ENCODE results near the gene TEAD3.

TEAD3 gene

DNA sequence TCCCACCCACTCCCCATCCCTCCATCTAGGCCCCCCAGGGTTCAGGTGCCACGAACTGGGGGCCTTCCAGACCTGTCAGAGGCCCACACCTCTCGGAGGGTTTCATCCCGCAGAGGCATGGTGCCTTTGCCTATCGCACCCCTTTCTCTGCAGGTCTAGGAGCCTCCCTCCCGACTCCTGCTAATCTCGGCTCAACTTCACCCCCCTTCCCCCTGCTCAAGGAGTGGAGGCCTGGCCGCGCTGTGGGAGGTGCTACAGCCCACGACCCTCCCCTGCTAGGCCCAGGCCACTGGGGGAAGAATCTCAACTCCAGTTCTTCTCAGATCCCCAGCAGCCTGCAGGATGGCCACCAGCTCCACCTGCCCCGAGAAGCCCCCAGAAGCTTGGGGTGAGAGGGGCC, 15.9 kb upstream of the TEAD3 start, which contains the start of gene TULP1:
TULP1 (minus strand) TSS at position 157 of the 400 bp plus-strand sequence; CDS start at position 119, 38 bp downstream.
- DNase-seq (ENCODE audit: low spot score), result no peak

DNA sequence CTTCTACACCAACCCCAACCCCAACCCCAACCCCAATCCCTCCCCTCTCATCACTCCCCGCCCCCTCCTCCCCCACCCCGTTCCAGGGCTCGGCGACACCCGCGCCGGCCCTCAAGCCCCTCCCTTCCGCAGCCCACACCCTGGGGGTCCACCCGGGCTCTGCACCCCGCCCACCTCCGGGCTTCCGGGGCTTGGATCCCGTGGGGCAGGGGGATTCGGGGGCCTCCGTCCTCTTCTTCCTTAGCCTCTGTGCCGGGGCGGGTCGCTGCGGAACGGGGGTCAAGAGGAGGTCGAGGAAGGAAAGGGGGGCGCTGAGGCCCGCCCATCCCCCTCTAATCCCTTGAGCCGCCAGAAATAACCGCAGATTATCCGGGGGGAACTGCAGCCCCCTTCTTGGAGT, 15.1 kb upstream of the TEAD3 start:
- no peak for DNase-seq (ENCODE audit: low spot score)

DNA sequence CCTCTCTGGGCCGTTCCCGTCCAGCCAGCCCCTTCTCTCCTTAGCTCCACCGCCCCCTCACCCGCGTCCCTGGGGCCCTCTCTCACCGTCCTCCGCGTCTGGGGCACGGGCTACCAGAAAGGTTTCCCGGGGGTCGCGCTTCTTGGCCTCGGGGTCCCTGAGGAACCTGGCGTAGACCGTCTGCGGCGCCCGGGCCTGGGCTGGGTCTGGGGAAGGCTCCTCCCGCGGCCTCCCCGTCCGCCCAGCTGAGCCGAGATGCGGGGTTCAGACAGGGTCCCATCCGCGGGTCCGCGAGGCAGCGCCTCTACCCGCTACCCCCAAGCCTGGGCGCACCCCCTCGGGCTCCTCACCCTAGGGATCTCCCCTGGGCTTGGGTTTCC, 14.7 kb upstream of the TEAD3 start:
- DNase-seq (ENCODE audit: low spot score), result no peak

DNA sequence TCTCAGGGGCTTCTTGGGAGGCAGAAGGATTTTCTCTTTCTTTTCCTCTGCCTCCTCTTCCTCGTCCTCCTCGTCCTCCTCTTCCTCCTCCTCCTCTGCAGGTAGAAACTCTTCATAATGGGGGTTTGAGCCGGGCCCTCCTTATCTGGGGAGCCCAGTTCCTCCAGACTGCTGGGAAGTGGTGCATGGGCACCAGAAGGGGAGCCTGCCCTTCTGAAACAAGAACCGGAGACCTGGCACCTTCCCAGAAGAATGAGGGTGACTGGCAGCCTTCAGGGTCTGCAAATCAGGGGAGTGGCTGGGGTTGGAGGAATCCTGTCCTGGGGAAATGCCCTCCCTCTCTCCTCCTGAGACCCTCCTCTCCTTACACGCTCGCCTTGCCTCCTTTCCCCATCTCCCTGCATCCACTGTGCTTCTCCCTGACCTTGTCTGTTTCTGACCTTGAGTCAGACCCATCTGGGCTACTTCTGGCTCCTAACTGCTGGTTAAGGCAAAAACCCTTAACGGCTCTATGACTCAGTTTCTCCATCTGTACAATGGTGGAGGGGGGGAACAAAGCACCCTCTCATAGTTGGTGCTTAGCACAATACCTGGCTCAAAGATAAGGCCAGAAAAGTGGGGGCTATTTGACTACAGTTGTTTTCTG, 14.2 kb upstream of the TEAD3 start:
- DNase-seq (ENCODE audit: low spot score), result no peak

DNA sequence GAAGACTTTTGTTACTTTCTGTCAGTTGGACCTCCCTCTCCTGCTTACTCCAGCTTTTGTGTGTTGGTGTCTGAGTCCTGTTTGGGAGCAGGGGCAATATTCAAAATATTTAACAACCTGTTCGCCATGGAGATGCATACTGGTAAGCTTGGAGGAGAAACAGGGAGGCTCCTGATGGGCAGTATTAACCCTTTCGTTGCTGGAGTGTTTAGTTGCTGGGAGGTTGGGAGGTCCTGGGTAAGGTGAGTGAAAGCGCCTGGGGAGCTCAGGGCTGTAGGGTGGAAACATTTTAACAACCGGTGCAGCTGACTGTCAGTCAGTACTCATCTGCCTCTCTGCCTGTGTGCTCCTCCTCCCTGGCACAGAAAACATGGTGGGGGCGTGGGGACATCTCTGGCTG, 11.7 kb upstream of the TEAD3 start:
- no peak for DNase-seq (ENCODE audit: low spot score)

DNA sequence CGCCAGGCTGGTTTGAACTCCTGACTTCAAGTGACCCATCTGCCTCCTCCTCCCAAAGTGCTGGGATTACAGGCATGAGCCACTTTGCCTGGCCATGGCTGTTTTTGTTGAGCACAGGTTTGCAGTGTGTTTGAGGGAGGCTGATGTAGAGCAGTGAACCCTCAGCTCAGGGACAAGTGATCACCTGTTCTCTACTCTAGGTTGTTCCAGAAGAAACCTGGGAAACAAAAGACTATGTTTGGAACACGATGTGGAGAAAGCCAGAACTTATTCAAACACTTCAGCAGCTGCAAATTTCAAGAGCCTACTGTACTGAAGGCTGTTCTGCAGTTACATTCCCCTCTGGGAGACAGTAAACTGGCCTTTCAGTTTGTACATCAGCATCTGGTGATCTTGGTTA, 11.1 kb upstream of the TEAD3 start:
- no peak for DNase-seq (ENCODE audit: low spot score)

DNA sequence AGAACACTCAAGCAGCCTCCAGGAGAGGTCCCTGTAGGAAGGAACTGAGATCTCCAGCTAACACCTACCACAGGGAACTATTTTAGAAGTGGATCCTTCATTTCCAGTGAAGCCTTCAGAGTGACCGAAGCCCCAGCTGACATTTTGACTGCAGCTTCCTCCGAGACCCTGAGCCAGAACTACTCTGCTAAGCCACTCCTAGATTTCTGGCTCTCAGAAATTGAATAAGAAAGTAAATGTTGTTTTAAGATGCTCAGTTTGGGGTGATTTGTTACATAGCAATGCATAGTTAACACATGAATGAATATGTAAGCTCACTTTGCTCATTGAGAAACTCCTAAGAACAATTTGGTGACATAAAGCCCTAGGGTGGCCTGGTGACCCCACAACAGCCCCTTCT, 10.3 kb upstream of the TEAD3 start:
- no peak for DNase-seq (ENCODE audit: low spot score)

DNA sequence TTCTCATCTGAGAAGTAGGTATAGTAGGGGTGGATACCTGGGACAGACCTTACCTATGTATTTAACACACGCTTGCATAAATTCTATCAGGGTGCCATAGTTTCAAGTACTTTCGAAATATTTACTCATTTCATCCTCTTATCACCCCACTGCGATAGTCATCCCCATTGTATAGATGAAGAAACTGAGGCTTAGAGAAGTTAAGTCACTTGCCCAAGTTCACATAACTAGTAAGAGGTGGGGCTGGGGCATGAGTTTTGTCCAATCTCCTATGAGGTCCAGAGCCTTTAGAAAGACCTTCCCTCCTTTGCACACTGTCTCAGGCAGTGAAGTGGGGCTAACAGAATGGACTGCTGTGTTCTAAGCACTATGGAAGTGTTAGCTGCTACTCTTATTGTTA, 9.7 kb upstream of the TEAD3 start:
- no peak for DNase-seq (ENCODE audit: low spot score)

DNA sequence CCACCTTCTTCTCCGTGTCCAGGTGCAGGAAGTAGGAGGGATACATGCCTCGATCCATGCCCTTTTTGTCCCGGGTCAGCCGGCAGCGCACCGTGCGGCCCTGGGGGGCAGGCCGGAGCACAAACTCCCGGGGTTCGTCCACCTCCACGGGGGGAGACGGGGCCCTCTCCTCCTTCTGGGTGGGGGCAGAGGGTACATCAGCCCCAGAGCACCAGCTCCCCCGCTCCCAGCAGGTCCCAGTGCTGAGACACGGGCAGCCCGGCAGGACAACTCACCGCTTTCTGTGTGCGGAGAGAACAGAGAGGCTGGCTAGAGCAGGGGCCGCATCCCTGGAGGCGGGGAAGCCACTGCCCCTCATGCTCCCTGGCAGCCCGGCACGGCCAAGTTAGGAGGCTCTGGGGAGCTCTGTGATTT, 9.1 kb upstream of the TEAD3 start:
- DNase-seq (ENCODE audit: low spot score), result no peak

DNA sequence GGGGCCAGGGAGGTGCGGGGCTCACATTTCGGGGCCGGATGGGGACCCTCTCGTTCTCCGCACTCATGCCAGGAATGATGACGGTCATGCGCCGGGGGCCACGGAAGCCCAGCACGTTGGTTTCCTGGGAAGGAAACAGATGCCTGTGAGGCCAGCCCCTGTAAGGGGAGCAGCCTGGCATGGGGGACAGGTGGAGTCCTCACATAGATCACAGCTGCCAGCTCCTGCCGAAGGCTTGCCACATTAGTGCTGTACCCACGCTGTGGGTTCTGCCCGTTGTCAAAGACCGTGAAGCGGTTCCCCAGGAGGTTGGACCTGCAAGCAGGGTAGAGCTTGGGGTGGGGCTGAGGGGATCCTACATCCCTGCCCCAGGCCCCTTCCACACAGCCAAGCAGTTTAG, 6.7 kb upstream of the TEAD3 start:
- DNase-seq (ENCODE audit: low spot score), result no peak

DNA sequence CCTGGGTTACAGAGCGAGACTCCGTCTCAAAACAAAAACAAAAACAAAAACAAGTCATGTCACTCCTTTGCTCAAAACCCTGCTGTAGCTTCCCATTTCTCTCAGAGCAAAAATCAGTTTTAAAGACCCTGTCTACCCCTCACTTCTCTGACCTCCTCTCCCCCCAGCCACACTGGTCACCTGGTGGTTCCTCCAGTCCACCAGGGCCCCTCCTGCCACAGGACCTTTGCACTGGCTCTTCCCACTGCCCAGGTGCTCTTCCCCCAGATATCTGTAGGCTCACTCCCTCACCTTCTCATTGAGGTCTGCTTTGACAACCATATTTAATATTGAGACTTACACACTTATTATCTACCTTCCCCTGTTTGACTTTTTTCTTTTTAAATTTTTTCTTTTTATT, 4.9 kb upstream of the TEAD3 start:
- DNase-seq (ENCODE audit: low spot score), result no peak

DNA sequence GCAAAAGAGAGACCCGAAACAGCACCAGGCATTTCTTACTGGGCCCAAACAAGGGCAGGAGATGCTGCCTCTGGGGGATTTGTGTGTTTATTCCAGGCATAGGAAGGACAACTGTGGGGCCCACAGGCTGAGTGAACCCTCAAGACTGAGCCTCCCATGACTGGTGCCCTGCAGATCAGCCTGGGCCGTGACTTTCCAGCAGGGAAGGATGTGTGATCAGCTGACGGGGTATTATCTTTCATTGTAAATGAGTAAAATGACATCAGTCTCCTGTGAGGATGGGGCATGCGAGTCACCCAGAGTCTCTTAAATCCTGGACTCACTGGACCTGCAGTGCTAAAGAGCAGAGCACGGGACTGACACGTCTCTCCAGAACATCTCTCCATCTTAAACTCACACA, 3.9 kb upstream of the TEAD3 start:
- no peak for DNase-seq (ENCODE audit: low spot score)

DNA sequence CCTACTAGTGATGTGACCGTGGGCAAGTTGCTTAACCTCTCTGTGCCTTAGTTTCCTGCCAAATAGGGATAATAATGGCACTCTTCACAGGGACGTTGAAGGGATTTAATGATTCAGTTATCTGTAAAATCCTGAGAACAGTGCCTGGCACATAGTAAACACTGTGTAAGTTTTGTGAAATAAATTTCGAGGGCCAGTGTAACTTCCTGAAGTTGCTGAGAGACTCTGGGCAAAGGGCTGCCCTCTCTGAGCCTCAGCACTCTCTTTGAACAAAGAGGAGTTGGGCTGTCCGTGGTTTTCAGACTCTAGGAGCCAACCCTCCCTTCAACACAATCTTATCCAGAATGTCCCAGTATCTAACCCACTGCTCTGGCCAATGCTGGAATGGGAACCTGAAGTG, 2.5 kb upstream of the TEAD3 start:
- DNase-seq (ENCODE audit: low spot score), result no peak

DNA sequence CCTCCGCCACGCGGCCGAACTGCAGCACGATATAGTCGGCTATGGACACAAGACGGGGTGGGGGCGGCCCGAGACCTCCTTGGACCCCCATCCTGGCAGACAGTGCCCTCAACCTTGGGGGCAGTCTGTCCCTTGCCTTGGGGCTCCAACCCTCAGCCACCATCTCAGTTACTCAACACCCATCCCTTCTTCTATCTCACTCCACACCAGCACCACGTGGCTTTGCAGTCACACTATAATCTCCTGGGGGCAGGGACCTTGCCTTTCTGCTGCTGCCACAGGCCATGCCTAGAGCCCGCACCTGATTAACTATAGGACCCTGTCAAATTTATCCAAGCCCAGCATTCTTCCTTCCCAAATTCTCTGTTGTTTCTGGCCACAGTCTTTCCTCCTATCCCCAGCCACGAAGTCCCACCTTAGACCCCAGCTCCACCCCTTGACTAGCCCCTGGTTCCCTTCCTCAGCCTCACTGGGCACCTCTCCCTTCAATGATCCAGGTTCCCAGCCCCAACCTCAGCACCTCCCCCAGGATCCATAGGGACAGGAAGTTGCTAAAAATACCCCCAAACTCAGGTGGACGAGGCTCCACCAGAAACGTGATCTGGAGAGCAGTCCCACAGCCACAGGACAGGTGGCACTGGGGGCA, 1.7 kb upstream of the TEAD3 start:
- no peak for DNase-seq (ENCODE audit: low spot score)

DNA sequence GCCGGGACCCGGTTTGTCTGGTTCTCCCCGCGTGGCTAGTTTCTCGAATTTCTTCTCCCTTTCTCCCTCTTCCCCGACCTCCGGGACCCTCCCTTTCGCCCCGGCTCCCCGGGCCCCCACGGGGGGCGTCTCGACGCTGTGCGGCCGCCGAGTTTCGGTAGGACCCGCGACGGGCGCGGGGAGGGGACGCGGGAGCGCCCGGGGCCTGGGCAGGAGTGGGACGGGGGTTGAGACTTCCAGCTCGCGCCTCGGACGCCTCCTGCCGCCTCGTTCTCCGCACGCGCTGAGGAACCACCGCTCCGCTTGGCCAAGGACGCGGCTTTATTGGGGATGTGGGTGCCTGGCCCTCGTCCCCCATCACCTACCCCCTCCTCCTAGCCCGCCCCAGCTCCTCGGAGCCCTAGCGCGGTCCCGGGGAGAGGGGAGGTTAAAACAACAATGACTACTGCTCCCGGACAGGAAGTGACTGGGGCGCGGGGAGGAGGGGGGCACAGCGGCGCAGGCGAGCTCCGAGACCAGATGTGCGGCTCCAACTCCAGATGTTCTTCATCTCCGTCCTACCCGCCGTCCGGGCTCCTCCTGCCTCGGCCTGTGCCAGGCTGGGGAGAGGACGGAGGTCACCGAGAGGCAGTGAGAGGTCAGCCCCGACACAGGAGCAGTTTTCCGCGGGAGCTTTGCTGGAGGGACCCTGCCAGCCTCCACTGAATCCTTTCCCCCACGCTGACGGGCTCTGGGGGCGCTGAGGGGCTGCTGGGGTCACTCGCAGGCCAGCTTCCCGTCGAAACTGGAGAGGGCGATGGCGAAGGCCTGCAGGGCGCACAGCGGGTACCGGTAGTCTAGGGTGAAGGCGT, 917 bp upstream of the TEAD3 start:
- DNase-seq (ENCODE audit: low spot score), result peak; percentile 89

DNA sequence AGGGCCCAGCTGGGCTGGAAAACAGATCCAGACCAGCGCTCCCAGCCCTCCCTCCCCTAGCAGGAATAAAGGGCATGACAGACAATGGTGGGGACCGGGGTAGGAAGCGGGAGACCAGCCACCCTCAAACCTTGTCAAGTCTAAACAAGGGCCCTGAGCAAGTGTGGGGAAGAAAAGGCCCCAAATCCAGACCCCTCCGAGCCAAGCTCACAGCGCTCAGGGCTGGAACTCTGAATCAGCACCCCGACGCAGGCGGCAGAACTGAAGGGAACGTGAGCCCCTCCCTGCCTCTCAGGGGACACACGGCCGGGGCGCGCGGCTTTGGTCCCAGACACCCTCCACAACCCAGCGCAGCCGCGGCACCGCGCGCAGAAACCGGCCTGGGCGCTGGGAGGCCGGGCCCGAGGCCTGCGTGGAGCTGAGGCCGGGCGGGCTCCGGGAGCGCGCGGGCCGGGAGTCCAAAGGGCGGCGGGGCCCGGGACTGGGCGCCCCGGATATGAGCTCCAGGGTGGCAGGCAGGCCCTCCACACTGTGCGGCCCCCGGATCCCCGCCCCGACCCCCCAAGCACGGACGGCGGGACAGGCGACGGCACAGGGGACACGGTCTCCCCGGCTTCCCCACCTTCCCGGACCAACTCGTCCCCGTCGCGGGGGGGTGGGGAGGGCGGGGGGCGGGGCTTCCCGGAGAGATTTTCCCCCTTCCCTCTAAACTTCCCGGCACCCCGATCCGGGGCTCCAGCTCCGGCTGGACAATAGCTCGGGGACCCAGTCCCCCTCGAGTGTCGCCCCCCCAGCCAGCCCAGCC, 641 bp downstream of the TEAD3 start:
- peak; percentile 78 for DNase-seq (ENCODE audit: low spot score)

DNA sequence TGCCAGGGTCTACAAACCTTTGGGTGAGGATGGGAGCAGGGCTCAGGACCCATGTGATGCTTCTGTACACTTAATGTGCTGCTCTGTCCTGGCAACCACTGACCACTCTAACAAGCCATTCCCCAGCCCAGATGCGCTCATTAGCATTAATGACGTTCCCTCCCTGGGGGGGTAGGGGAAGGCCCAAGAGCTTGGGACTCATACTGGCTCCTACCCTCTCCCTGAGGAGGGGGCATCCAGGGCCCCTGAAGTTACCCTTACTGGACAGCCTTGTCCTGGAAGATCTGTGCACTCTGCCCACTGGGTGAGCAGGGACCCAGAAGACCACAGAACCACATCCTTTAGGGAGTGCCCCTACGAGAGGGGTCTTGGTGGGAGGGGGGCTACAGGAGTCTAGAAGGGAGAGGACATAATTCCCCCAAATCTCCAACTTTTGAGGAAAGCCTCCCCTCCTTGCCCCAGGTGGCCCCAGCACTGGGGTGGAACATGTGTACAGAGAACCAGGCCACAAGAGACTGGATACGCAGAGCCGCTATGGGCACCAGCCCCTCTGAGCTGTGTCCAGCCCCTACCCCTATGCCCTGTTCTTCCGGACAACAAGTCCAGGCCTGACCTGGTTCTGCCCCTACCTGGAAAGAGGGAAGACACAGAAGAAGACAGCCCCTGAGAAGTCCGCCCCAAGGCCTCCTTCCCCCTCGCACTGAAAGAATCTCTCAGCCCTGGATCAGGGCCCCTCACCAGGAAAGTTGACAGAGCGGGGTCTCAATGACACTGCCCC, 1.4 kb downstream of the TEAD3 start:
- DNase-seq (ENCODE audit: low spot score), result no peak

DNA sequence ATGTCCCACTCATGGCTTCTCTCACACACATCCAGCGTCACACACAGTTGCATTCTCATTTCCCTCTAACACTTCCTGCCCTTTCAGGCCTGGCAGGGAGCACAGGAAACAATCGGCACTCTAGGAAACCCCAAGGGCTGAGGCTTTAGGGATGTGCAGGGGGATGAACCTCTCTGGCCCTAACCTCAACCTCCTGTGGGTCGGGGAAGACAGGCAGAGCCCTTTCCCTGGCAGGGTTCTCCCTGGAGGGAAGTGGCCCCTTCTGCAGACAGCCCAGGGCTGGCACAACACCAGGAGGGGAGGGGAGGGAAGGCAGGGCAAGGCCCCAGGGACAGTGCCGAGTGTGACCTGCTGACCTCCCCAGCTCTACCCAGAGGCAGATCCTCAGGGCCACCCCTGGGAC, 2.7 kb downstream of the TEAD3 start:
- peak; percentile 50 for DNase-seq (ENCODE audit: low spot score)

DNA sequence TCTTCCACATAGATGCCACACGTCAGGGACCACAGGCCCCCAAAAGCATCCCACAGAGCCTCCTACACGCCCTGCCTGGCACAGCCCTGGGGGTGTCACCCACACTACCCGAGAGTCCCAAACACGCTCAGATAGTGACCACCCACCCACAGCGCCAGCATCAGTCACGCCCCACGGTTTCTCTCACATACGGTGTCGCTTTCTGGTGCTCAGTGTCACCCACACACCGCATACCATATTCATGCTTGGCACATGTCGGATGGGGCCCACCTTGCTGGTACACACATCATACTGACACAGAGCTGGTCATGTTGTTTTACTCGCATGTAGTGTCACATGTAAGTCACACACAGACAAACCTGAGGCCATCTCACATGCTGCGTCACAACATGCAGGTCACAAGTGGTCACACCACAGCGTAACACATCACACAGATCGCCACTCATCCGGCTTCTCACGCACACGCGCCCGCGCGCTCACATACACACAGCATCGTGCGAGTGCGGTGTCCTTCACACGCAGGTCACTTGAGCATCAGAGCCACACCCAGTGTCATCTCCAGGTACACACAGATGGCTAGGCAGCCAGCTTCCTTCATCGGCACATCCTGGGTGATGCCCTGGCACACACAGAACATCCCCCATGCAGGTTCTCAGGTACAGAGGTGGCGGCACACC, 3.4 kb downstream of the TEAD3 start:
- no peak for DNase-seq (ENCODE audit: low spot score)

DNA sequence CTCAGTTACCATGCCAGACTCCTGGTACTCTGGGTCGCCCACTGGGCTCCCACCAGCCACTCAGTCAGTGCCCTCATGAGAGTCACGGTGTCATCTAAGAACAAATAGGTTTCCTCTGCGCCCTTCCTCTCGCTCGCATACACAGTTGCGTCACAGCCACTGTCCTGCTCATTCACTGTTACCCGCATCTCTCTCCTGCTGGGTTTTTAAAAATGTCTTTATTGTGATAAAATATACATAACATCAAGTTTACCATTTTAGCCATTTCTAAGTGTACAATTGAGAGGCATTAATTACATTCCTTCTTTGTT, 4.0 kb downstream of the TEAD3 start:
- DNase-seq (ENCODE audit: low spot score), result no peak

Data from AG08396 (cell line).